Measurements from ENCODE around the gene RABAC1.

The RABAC1 gene

GRCh38 chr19:41913538-41914423 is 45.3 kb downstream of the RABAC1 start:
- DNase-seq = no peak

GRCh38 chr19:41912899-41913537 is 46.1 kb downstream of the RABAC1 start:
- no peak for DNase-seq

GRCh38 chr19:41911889-41912731 is 47.0 kb downstream of the RABAC1 start:
- no peak for DNase-seq

- no peak for DNase-seq
Observed at GRCh38 chr19:41910992-41911888, 47.9 kb downstream of the RABAC1 start.

- DNase-seq = no peak
Observed at GRCh38 chr19:41910240-41910991, 48.7 kb downstream of the RABAC1 start.

- DNase-seq = no peak
Observed at GRCh38 chr19:41909706-41910105, 49.4 kb downstream of the RABAC1 start.

- DNase-seq = no peak
Observed at GRCh38 chr19:41908724-41909464, 50.2 kb downstream of the RABAC1 start.

GRCh38 chr19:41907994-41908615 is 51.0 kb downstream of the RABAC1 start:
- no peak for DNase-seq

GRCh38 chr19:41906916-41907680 is 52.0 kb downstream of the RABAC1 start:
- no peak for DNase-seq
